ENCODE data around the gene MAG. TPM values are rescaled to one million over a fixed set of nuclear protein-coding genes. Genes with fewer than 3 reads are reported as not detected.

MAG gene
- total RNA-seq, 1 experiment from 2014 or later = not detected

GRCh38 chr19:35352177-35352447, 60.2 kb downstream of the MAG start:
- Histone ChIP-seq H3K23ac (ENCODE audit: insufficient read length, low read depth, low read length) (no peak overlapping the region), H2BK20ac (ENCODE audit: low read depth, low read length, poor library complexity, severe bottlenecking) (no peak overlapping the region), H3K23me2 (ENCODE audit: insufficient read length, low read depth, low read length, poor library complexity, severe bottlenecking) (peaks cover 4% of the 10 kb centered on the region), H3K18ac (ENCODE audit: insufficient read length, low read depth, low read length) (no peak overlapping the region), H2BK120ac (ENCODE audit: low read depth, low read length, poor library complexity, severe bottlenecking) (no peak overlapping the region), H2BK5ac (ENCODE audit: insufficient read length, low read length) (no peak overlapping the region), H3K9ac (ENCODE audit: extremely low read depth, insufficient read length, low read length) (no peak overlapping the region), H3K27me3 (ENCODE audit: insufficient read depth, low read length) (no peaks in the 10 kb centered on the region), H2BK15ac (ENCODE audit: low read depth, low read length) (no peak overlapping the region), H3K79me1 (ENCODE audit: insufficient read depth, low read depth, low read length, poor library complexity, severe bottlenecking) (no peaks in the 10 kb centered on the region), H2BK12ac (ENCODE audit: insufficient read length, low read depth, low read length) (no peak overlapping the region), H3K56ac (ENCODE audit: insufficient read length, low read depth, low read length) (no peak overlapping the region), H4K8ac (replicated peaks; ENCODE audit: insufficient read length, low read depth, low read length) (no peak overlapping the region), H4K20me1 (ENCODE audit: control insufficient read depth, insufficient read depth, insufficient read length) (no peaks in the 10 kb centered on the region), H2AFZ (ENCODE audit: low read length) (no peak overlapping the region), H3K9me3 (ENCODE audit: control insufficient read depth, low read depth, low read length) (no peaks in the 10 kb centered on the region), H3K14ac (ENCODE audit: insufficient read depth, low read length) (no peak overlapping the region), H3K4me2 (ENCODE audit: insufficient read depth, insufficient read length, low read length) (no peak overlapping the region), H3K79me2 (ENCODE audit: insufficient read depth, low read length) (no peaks in the 10 kb centered on the region), H2AK5ac (ENCODE audit: insufficient read length, low read length) (no peak overlapping the region), H3K4me1 (ENCODE audit: insufficient read depth, low read length) (no peaks in the 10 kb centered on the region; the same call in 1 of the 2 replicates), H3T11ph (ENCODE audit: low read length) (no peak overlapping the region), H4K91ac (ENCODE audit: insufficient read length, low read depth, low read length) (no peak overlapping the region), H3K4ac (ENCODE audit: low read depth, low read length) (no peak overlapping the region), H4K5ac (ENCODE audit: insufficient read length, low read depth, low read length) (no peak overlapping the region), H3K27ac (ENCODE audit: insufficient read length, low read depth, low read length) (no peak overlapping the region)
- DNase-seq = no peak
- peaks cover 9 to 13% of the 10 kb centered on the region in 2 experiments for H3K4me1 Mint-ChIP-seq
- no peaks in the 10 kb centered on the region; a peak in 1 of 7 replicates for H3K36me3 Mint-ChIP-seq (ENCODE audit: insufficient read depth in 1 of 3, low read depth in 3 of 3)
- peaks cover 30% of the 10 kb centered on the region for H3K27me3 Mint-ChIP-seq (ENCODE audit: low read depth)
- no CpG with 5 or more reads among the region's 18 CpGs for WGBS (ENCODE audit: extremely low coverage, insufficient read length, low lambda C conversion rate)
- TF ChIP-seq CTCF (conservative IDR thresholded peaks at IDR 0.05) = no peak
- H3K9me3 Mint-ChIP-seq = no peaks in the 10 kb centered on the region
- no peak overlapping the region for H3K27ac Mint-ChIP-seq
- H3K4me3 Mint-ChIP-seq = no peak overlapping the region

All from H9 (cell line).